ENCODE data around the gene RRP9.

DNA sequence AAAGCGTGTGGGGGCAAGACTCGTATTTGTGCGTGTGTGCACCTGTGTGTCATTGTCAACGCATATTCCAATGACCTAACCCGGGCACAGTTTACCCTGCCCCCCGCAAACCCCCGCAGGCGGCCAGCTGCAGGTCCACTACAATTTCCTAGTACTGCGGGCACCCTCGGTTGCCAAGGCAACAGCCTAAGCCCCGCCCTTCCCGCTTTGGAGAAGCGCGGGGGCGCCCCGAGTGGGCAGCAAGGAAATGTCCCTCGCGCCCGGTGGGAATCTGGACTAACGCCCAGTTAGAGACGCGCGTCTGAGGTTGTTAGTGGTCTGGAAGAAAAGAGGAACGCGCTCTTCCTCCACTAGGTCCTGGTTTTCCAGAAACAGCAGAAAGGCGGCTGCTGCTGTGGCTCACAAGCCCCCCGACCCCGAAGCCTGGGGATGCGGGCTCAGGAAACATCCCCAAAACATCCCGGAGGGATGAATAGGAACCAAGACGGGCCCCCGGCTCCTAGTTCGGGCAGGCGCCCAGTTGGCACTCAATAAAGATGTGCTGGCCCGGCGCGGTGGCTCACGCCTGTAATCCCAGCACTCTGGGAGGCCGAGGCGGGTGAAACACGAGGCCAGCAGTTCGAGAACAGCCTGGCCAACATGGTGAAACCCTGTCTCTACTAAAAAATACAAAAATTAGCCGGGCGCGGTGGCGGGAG, 34.3 kb upstream of the RRP9 start:
- TF ChIP-seq, protein P1, sequence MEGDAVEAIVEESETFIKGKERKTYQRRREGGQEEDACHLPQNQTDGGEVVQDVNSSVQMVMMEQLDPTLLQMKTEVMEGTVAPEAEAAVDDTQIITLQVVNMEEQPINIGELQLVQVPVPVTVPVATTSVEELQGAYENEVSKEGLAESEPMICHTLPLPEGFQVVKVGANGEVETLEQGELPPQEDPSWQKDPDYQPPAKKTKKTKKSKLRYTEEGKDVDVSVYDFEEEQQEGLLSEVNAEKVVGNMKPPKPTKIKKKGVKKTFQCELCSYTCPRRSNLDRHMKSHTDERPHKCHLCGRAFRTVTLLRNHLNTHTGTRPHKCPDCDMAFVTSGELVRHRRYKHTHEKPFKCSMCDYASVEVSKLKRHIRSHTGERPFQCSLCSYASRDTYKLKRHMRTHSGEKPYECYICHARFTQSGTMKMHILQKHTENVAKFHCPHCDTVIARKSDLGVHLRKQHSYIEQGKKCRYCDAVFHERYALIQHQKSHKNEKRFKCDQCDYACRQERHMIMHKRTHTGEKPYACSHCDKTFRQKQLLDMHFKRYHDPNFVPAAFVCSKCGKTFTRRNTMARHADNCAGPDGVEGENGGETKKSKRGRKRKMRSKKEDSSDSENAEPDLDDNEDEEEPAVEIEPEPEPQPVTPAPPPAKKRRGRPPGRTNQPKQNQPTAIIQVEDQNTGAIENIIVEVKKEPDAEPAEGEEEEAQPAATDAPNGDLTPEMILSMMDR (IDR thresholded peaks at IDR 0.05) = peak in 1 of 3 donors; percentile 18
- TF ChIP-seq POLR2A (IDR thresholded peaks at IDR 0.05) = no peak
